Activated T-helper 17 cell treated with anti-CD3 and anti-CD28 coated beads, Interleukin-2, amount 50 U/mL, for 72 hours (primary cell): ENCODE measurements around the gene MTHFD2L. TPM values are rescaled to one million over a fixed set of nuclear protein-coding genes. Genes with fewer than 3 reads are reported as not detected.

Experiments
- ATAC-seq: fragments of 150-1000 bp; cut with Tn5 transposase; replicated peaks from 2 replicates; pipeline ENCODE4 v1.10.0; 2021; ENCODE audit warnings: mild to moderate bottlenecking, moderate library complexity
- H3K27ac Mint-ChIP-seq: one replicate; pipeline ENCODE4 v1.8.0; 2022; ENCODE audit warnings: mixed read lengths
- H3K27me3 Mint-ChIP-seq: one replicate; pipeline ENCODE4 v1.8.0; 2022; ENCODE audit warnings: mixed read lengths
- H3K36me3 Mint-ChIP-seq: one replicate; pipeline ENCODE4 v1.8.0; 2022; ENCODE audit warnings: low read depth, mild to moderate bottlenecking, mixed read lengths
- H3K4me1 Mint-ChIP-seq: one replicate; pipeline ENCODE4 v1.8.0; 2022; ENCODE audit warnings: mixed read lengths
- H3K4me3 Mint-ChIP-seq: one replicate; pipeline ENCODE4 v1.8.0; 2022; ENCODE audit warnings: mild to moderate bottlenecking, mixed read lengths
- H3K9me3 Mint-ChIP-seq: one replicate; pipeline ENCODE4 v1.8.0; 2022; ENCODE audit warnings: mixed read lengths
- total RNA-seq, 2 donors: library from RNA; stranded (reverse); gene quantifications; one replicate each; pipeline ENCODE4 v1.2.3, GENCODE V29; 2022

Gene MTHFD2L
- total RNA-seq, 2 donors from 2014 or later = 4.0 to 9.4 TPM

DNA sequence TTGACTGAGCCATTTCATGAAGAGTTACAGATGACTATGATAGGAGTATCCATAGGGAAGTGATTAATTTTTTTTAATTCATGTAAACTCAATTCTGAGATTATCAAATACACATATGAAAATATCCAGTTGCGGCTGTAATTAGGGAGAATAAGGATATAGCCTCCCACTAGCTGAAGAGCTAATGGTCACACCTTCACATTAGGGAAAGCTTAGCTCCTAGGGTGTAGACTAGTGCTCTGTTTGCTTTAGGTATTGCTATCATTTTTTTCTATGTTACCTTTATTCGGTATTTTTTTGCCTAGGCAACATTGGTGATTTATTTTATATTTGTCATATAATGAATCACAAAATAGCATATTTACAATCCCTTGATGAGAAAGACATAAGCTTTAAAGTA, 110.7 kb downstream of the MTHFD2L start:
- no peaks in the 10 kb centered on the region for H3K9me3 Mint-ChIP-seq
- ATAC-seq = no peak
- peaks cover 4% of the 10 kb centered on the region for H3K4me1 Mint-ChIP-seq
- H3K27me3 Mint-ChIP-seq = no peaks in the 10 kb centered on the region
- no peaks in the 10 kb centered on the region for H3K36me3 Mint-ChIP-seq
- no peak overlapping the region for H3K27ac Mint-ChIP-seq
- H3K4me3 Mint-ChIP-seq = no peak overlapping the region

DNA sequence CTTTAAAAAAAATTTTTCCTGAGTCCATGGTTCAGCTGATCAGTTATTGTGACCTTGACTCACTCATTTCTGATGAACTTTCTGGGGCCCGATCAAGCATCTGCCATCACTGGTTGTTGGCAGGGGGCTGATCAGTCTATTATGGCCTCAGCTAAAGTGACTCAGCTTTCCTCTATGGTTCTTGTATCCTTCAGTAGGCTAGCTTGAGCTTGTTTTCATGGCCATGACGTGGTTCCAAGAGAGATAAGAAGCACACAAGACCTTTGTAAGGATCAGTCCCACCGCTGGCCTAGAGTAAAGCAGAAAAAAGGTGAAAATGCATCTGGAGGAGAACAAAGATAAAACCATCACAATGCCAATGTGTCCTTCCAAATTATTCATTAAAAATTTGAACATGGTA, 120.6 kb downstream of the MTHFD2L start:
- no peaks in the 10 kb centered on the region for H3K27me3 Mint-ChIP-seq
- no peaks in the 10 kb centered on the region for H3K4me1 Mint-ChIP-seq
- H3K27ac Mint-ChIP-seq = no peak overlapping the region
- no peak for ATAC-seq
- no peak overlapping the region for H3K4me3 Mint-ChIP-seq
- H3K9me3 Mint-ChIP-seq = no peaks in the 10 kb centered on the region
- H3K36me3 Mint-ChIP-seq = no peaks in the 10 kb centered on the region

DNA sequence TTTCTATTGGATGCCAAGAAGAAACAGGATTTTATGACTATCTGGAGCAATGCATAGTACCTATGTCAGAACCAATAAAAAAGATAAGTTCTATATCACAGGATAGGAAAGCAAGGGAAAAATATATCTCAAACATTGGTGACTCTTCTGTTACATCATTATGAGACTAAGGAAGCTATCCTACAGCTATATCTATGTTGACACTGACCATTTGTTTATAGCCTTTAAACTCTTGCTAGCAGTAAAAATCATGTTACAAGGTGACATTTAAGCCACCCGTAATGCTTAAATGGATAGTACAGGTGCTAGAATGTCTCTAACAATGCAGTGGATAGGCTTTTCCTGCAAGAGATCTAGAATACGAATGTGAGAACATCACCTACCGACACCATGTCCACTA, 121.8 kb downstream of the MTHFD2L start:
- no peak for ATAC-seq
- no peaks in the 10 kb centered on the region for H3K9me3 Mint-ChIP-seq

DNA sequence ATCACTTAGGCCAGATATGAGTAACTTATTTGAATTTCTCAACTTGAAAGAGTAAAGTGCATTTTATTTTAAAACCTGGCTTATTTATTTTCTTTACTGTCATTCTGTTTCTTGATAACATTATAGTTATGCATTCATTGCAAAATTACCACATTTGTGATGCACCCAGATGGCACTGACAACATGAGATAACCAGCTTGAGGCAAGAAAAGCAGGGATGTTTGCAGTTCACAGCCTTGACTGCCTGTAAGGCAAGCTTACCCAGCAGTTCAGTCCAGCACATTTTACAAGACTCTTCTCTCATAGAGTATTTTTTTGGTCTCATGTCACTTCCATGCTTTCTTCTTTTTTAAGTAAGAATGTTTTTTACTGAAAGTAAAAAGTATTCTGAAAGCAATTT, 125.0 kb downstream of the MTHFD2L start:
- Mint-ChIP-seq H3K4me3 (no peak overlapping the region), H3K4me1 (no peaks in the 10 kb centered on the region), H3K27me3 (no peaks in the 10 kb centered on the region), H3K27ac (no peak overlapping the region), H3K36me3 (no peaks in the 10 kb centered on the region), H3K9me3 (no peaks in the 10 kb centered on the region)
- ATAC-seq = no peak

More for the DNA sequence above, 121.8 kb downstream of the MTHFD2L start:
- H3K27ac Mint-ChIP-seq = no peak overlapping the region
- no peak overlapping the region for H3K4me3 Mint-ChIP-seq
- no peaks in the 10 kb centered on the region for H3K27me3 Mint-ChIP-seq
- no peaks in the 10 kb centered on the region for H3K4me1 Mint-ChIP-seq
- no peaks in the 10 kb centered on the region for H3K36me3 Mint-ChIP-seq

DNA sequence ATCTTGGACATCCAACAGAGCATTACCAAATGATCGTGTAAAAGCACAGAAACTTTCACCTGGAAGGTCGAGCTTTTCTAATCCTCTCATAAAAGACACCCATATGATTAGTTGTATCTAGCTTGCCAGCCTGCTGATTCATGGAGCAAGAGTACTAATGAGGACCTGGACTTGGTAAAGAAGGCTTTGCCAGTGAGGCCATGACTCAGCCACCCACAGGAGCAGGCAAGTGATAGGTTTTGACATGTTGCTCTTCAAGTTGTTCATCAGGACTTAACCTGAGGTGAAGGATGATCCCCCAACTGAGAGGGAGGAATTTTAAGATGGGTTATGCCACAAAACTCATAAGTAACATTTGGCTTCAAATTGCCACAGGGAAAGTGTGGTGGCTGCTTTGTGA, 125.7 kb downstream of the MTHFD2L start:
- H3K36me3 Mint-ChIP-seq = no peaks in the 10 kb centered on the region
- no peak overlapping the region for H3K27ac Mint-ChIP-seq
- H3K4me3 Mint-ChIP-seq = no peak overlapping the region
- no peak for ATAC-seq
- H3K9me3 Mint-ChIP-seq = no peaks in the 10 kb centered on the region
- no peaks in the 10 kb centered on the region for H3K27me3 Mint-ChIP-seq
- no peaks in the 10 kb centered on the region for H3K4me1 Mint-ChIP-seq

DNA sequence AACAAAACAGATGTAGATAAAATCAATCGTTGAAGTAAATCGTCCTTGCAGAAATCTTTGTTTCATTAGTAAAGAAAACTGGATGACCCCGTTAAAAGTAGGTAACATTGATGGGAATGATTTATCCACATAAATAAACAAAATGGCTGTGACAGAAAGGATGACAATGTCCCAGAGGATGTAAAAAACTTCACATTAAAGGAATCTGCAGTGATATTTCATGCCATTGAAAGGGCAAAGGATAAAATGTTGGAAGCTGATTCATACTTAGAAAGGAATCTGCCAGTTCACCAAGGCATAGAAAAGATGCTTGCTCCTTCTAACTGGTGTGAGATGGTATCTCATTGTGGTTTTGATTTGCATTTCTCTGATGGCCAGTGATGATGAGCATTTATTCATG, 126.1 kb downstream of the MTHFD2L start:
- no peak for ATAC-seq
- no peak overlapping the region for H3K27ac Mint-ChIP-seq
- no peaks in the 10 kb centered on the region for H3K36me3 Mint-ChIP-seq
- no peaks in the 10 kb centered on the region for H3K9me3 Mint-ChIP-seq
- H3K4me1 Mint-ChIP-seq = no peaks in the 10 kb centered on the region
- H3K4me3 Mint-ChIP-seq = no peak overlapping the region
- no peaks in the 10 kb centered on the region for H3K27me3 Mint-ChIP-seq

DNA sequence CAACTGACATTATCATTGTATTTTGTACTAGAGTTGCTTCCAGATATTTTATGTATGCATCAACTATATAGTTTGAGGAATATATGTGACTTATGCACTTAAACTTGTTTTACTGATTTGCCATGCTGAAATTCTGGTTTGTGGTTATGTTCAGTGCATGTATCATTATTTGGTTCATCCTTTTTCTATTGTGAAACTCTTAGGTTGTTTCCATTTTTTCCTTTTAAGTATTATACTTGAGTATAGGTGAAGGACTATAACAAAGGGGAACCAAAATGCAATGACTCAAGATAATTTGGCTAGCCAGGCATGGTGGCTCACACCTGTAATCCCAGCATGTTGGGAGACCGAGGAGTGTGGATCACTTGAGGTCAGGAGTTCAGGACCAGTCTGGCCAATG, 129.2 kb downstream of the MTHFD2L start:
- no peak for ATAC-seq
- Mint-ChIP-seq H3K4me3 (no peak overlapping the region), H3K36me3 (no peaks in the 10 kb centered on the region)

DNA sequence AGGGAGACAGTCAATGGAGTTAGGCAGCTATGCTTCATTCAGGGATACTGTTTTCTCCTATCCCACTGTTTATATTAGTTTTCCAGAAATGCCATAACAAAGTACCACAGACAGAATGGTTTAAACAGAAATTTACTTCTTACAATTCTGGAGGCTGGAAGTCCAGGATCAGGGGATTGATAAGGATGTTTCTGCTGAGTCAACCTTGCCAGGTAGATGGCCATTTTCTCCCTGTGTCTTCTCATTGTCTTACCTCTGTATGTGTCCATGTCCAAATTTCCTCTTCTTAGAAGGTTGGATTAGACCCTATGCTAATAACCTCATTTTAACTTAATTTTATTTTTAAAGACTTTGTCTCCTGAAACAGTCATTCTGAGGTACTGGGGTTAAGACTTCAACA, 129.9 kb downstream of the MTHFD2L start:
- Mint-ChIP-seq H3K36me3 (no peaks in the 10 kb centered on the region), H3K9me3 (no peaks in the 10 kb centered on the region), H3K27ac (no peak overlapping the region), H3K4me3 (no peak overlapping the region), H3K4me1 (no peaks in the 10 kb centered on the region), H3K27me3 (no peaks in the 10 kb centered on the region)
- no peak for ATAC-seq

More for the DNA sequence above, 129.2 kb downstream of the MTHFD2L start:
- Mint-ChIP-seq H3K27me3 (no peaks in the 10 kb centered on the region), H3K27ac (no peak overlapping the region), H3K4me1 (no peaks in the 10 kb centered on the region), H3K9me3 (no peaks in the 10 kb centered on the region)

DNA sequence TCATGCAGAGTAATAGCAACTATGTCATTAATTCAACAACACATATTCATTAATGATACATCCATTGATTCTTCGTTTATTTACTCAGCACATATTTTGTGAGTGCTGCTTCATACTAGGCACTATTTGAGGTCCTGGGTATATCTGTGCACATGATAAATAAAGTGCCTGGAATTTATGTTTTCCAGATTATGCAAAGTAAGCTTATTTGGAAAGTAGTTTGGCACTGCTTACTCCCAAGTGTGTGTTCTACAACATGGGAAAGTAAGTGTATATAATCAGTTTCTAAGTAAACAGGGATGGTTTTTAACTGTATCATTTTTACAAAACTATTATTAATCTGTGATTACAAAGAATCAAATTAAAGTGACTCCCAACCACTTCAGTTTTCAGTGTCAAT, 133.6 kb downstream of the MTHFD2L start:
- Mint-ChIP-seq H3K27ac (no peak overlapping the region), H3K36me3 (no peaks in the 10 kb centered on the region), H3K27me3 (no peaks in the 10 kb centered on the region), H3K9me3 (no peaks in the 10 kb centered on the region), H3K4me1 (no peaks in the 10 kb centered on the region), H3K4me3 (no peak overlapping the region)
- no peak for ATAC-seq

DNA sequence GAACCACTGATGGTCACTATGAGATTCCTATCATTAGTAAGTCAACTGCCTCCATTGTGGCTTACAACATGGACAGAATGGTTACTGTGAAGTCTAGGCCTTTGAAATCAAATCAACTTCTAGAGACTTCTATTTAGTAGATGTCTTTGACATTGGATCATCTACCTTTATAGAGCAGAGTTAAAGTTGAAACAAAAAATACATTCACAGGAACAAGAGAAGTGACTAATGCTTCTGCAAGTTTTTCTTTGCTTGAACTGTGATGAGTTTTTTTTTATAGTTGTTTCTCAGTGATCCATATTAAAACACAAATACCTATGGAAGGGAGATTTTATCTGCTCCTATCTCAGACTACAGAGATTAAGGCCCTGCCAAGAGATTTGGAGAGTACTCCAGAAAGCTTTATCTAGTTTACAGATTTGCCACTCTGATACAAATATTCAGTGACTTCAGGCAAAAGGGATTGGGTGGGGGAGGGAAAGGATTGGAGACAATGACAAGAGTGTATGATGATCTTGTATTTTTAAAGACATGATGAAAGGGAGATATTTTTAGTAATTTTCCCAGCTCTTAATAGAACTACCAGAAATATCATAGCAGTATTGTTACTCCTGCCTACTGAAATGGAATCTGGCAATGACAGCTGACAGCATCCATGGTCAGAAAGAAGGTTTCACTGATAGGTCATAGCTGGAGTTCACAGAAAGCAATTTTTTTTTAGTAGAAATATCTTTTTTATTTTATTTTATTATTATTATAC, 134.4 kb downstream of the MTHFD2L start:
- no peak for ATAC-seq
- no peaks in the 10 kb centered on the region for H3K36me3 Mint-ChIP-seq
- no peak overlapping the region for H3K4me3 Mint-ChIP-seq
- H3K27ac Mint-ChIP-seq = no peak overlapping the region
- no peaks in the 10 kb centered on the region for H3K9me3 Mint-ChIP-seq
- no peaks in the 10 kb centered on the region for H3K27me3 Mint-ChIP-seq
- H3K4me1 Mint-ChIP-seq = no peaks in the 10 kb centered on the region

DNA sequence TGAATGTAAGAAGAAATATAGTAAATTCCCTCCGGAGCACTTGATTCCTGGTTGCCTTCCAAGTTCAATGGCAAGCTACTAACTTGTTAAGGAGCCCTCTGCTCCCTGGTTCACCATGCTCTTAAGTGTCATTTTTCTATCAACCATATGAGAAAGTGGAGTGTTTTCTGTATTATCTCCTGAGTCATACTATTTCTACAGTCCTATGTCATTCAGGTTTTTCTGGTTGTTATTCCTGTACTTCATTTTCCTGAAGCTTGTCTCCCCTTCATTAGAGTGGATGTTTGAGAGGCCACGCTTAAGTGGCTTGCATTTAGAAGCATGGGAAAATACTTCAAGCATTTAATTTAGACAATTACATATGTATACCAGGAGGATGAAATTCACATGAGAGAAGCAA, 135.6 kb downstream of the MTHFD2L start:
- ATAC-seq = no peak
- no peaks in the 10 kb centered on the region for H3K27me3 Mint-ChIP-seq
- no peak overlapping the region for H3K27ac Mint-ChIP-seq
- no peaks in the 10 kb centered on the region for H3K36me3 Mint-ChIP-seq
- H3K4me3 Mint-ChIP-seq = no peak overlapping the region
- H3K4me1 Mint-ChIP-seq = no peaks in the 10 kb centered on the region
- H3K9me3 Mint-ChIP-seq = no peaks in the 10 kb centered on the region

DNA sequence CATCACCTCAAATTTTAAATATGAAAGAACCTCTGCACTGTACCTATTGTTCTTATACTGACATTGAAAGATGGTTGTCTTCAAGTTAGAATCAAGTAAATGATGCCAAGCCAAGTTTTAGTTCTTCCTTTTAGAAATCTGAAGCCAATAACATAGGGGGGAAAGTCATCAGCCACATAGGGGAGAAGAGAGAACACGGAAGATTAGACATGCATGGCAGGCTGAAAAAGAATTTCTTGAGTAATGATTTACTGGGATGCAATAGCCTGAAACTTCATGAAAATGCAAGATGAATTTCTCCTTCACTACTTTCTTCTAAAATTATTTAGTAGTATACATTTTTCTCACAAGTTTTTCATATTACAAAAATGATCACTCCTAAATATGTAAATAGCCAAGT, 136.8 kb downstream of the MTHFD2L start:
- Mint-ChIP-seq H3K27me3 (no peaks in the 10 kb centered on the region), H3K27ac (no peak overlapping the region), H3K9me3 (no peaks in the 10 kb centered on the region), H3K36me3 (no peaks in the 10 kb centered on the region), H3K4me1 (no peaks in the 10 kb centered on the region), H3K4me3 (no peak overlapping the region)
- no peak for ATAC-seq

DNA sequence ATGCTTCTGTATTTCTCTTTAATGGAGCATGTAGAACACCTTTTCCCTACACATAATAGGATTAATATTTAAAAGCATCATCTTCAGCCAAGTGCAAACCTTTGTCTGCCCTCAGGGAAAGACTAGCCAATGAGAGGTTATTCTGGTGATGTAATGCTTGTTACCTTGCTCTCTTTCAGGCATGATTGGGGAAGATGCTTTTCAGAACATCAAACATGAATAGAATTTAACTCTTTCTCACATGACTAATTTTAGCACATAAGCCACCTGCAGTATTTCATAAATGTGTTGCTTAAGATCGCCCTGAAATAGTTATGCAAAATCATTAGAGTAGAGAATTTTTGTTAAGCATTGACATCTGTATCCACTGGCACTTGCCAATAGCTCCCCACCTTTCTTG, 139.6 kb downstream of the MTHFD2L start:
- Mint-ChIP-seq H3K36me3 (no peaks in the 10 kb centered on the region), H3K27ac (no peak overlapping the region), H3K27me3 (no peaks in the 10 kb centered on the region), H3K4me3 (no peak overlapping the region), H3K4me1 (no peaks in the 10 kb centered on the region), H3K9me3 (no peaks in the 10 kb centered on the region)
- ATAC-seq = no peak

DNA sequence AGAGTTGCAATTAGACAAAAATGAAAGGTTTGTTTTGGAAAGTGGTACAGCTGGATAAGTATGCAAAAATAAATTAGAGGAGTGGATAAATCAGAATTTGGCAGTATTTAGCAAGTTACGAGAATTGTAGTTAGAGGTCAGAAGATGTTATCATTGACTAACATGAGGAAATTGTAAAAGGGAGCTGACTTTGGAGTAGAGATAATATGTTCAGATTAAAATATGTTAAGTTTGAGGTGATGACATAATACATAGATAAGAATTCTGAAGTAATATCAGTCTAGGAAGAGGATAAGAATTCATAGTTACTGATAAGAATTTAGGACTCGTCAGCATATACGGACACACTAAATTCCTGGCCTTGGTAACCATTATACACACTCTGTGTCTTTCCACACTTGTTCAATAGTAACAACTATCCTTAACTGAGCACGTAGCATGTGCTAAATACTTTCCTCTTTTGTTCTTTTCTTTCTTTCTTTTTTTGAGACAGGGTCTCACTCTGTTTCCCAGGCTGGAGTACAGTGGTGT, 146.2 kb downstream of the MTHFD2L start:
- H3K36me3 Mint-ChIP-seq = no peaks in the 10 kb centered on the region
- no peaks in the 10 kb centered on the region for H3K9me3 Mint-ChIP-seq
- no peak overlapping the region for H3K4me3 Mint-ChIP-seq
- H3K4me1 Mint-ChIP-seq = peaks cover 6% of the 10 kb centered on the region
- no peak overlapping the region for H3K27ac Mint-ChIP-seq
- H3K27me3 Mint-ChIP-seq = no peaks in the 10 kb centered on the region
- no peak for ATAC-seq

DNA sequence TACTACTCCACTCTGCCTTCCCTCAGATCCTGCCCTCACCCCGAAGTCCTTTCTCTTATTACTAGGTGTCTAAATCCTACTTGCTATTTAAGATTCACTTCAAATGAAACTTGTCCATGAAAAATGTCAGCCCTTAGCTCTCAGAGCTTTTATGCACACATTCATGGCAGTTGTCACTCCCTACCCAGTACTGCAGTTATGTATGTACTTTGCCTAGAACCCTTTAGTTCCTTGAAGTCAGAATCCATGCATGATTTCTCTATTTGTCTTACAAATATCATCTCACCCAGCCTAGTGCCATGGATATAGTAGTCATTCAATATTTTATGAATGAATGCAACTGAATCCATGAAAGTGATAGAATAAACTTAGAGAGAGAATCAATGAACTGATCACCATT, 147.1 kb downstream of the MTHFD2L start:
- Mint-ChIP-seq H3K36me3 (no peaks in the 10 kb centered on the region), H3K27ac (no peak overlapping the region), H3K4me3 (no peak overlapping the region), H3K27me3 (no peaks in the 10 kb centered on the region), H3K9me3 (no peaks in the 10 kb centered on the region), H3K4me1 (peaks cover 6% of the 10 kb centered on the region)
- ATAC-seq = no peak

DNA sequence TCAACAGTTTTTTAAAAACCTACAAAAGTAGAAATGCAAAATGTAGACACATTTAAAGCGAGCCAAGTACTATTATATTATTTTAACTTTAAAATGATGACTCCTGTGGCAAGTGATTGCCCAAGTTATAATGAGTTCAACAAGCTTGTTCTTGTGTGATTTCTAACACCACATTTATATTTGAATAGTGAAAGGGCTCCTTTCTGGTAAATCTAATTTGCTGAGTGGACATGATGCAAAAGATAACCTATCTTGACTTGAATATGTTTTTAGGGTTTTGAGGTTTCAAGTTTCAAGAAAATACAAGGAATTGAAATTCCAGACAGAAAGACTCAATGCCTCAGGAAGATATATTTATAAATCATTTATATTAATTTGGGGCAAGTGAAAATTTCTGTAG, 149.3 kb downstream of the MTHFD2L start:
- no peak overlapping the region for H3K27ac Mint-ChIP-seq
- no peaks in the 10 kb centered on the region for H3K9me3 Mint-ChIP-seq
- no peaks in the 10 kb centered on the region for H3K36me3 Mint-ChIP-seq
- no peak for ATAC-seq
- no peaks in the 10 kb centered on the region for H3K27me3 Mint-ChIP-seq
- H3K4me1 Mint-ChIP-seq = peaks cover 6% of the 10 kb centered on the region
- H3K4me3 Mint-ChIP-seq = no peak overlapping the region
